Left renal pelvis (tissue), 4 donors: ENCODE results near the gene SFXN5. TPM values are rescaled to one million over a fixed set of nuclear protein-coding genes. Genes with fewer than 3 reads are reported as not detected.
"Not testable (repeated sequence)": the region's sequence is repeated elsewhere in the genome, so short reads cannot be mapped to it uniquely, and the experiment has no call there.

Experiments used
- DNase-seq, 4 donors: peaks; one replicate each; pipeline ENCODE4 v3.0.0-alpha.2; 2013; ENCODE audit warnings: low read depth in 4 of 4, low spot score in 3 of 4
- polyA plus RNA-seq, 4 donors: library from polyadenylated mRNA; unstranded; fragments of 120-200 nt; gene quantifications; one replicate each; pipeline ENCODE4 v1.2.1, GENCODE V29; 2013; ENCODE audit not compliant: insufficient read length in 4 of 4

SFXN5 gene
- polyA plus RNA-seq, 4 donors, result 8.6 to 32.0 (median 23.4) TPM

- no peak for DNase-seq
Measured at GRCh38 chr2:73103018-73103542, 31.6 kb upstream of the SFXN5 start.

- no peak for DNase-seq
Measured at GRCh38 chr2:73101626-73102256, 30.2 kb upstream of the SFXN5 start.

GRCh38 chr2:73100956-73101355 is 29.4 kb upstream of the SFXN5 start:
- no peak for DNase-seq

- no peak for DNase-seq
Measured at GRCh38 chr2:73099486-73099885, 28.0 kb upstream of the SFXN5 start.

GRCh38 chr2:73095910-73096309 is 24.4 kb upstream of the SFXN5 start:
- DNase-seq, result no peak

- not testable (repeated sequence) for DNase-seq
Measured at GRCh38 chr2:73093601-73094218, 22.2 kb upstream of the SFXN5 start.

GRCh38 chr2:73092146-73092783 is 20.8 kb upstream of the SFXN5 start:
- no peak for DNase-seq

- no peak for DNase-seq
Measured at GRCh38 chr2:73091696-73092095, 20.2 kb upstream of the SFXN5 start.

GRCh38 chr2:73091164-73091563 is 19.7 kb upstream of the SFXN5 start:
- no peak for DNase-seq

GRCh38 chr2:73089270-73090030 is 17.9 kb upstream of the SFXN5 start:
- DNase-seq, result no peak

- DNase-seq, result no peak
Measured at GRCh38 chr2:73088703-73089102, 17.2 kb upstream of the SFXN5 start.

- DNase-seq, result no peak
Measured at GRCh38 chr2:73088211-73088610, 16.7 kb upstream of the SFXN5 start.

- no peak for DNase-seq
Measured at GRCh38 chr2:73087311-73087710, 15.8 kb upstream of the SFXN5 start.

- no peak for DNase-seq
Measured at GRCh38 chr2:73085691-73086090, 14.2 kb upstream of the SFXN5 start.

GRCh38 chr2:73084971-73085370 is 13.5 kb upstream of the SFXN5 start:
- no peak for DNase-seq

GRCh38 chr2:73083886-73084800 is 12.6 kb upstream of the SFXN5 start:
- DNase-seq, result no peak

GRCh38 chr2:73082523-73083410 is 11.3 kb upstream of the SFXN5 start:
- no peak for DNase-seq

- no peak for DNase-seq
Measured at GRCh38 chr2:73081181-73081671, 9.7 kb upstream of the SFXN5 start.
